ENCODE data around the gene S100A1. TPM values are rescaled to one million over a fixed set of nuclear protein-coding genes. Genes with fewer than 3 reads are reported as not detected.

S100A1 gene
- total RNA-seq, 1 donor from 2014 or later, result 1.2 TPM

DNA sequence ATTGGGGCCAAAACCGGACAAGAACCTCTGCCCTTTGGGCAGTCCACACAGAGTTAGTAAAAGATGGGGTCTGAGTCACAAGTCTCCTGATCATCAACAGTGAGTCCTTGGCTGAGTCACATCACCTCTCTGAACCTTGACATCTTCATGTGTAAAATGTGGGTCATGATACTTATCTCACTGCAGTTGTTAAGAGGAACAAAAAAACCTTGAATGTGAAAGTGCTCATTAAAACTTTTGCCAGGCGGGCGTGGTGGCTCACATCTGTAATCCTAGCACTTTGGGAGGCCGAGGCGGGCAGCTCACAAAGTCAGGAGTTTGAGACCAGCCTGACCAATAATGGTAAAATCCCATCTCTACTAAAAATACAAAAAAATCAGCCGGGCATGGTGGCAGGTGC, 31.0 kb upstream of the S100A1 start:
- peaks cover 4% of the 10 kb centered on the region for H3K36me3 Mint-ChIP-seq (ENCODE audit: low read depth)
- H3K27ac Mint-ChIP-seq (ENCODE audit: unreplicated experiment), result no peak overlapping the region
- peaks cover 3% of the 10 kb centered on the region for H3K4me1 Mint-ChIP-seq (ENCODE audit: low read depth)
- no peak for DNase-seq (ENCODE audit: low spot score)
- TF ChIP-seq CTCF (IDR thresholded peaks at IDR 0.05), result no peak
- no peaks in the 10 kb centered on the region for H3K9me3 Mint-ChIP-seq (ENCODE audit: low read depth)
- H3K27me3 Mint-ChIP-seq (ENCODE audit: low read depth), result no peaks in the 10 kb centered on the region
- no peak overlapping the region for H3K4me3 Mint-ChIP-seq (ENCODE audit: unreplicated experiment)

DNA sequence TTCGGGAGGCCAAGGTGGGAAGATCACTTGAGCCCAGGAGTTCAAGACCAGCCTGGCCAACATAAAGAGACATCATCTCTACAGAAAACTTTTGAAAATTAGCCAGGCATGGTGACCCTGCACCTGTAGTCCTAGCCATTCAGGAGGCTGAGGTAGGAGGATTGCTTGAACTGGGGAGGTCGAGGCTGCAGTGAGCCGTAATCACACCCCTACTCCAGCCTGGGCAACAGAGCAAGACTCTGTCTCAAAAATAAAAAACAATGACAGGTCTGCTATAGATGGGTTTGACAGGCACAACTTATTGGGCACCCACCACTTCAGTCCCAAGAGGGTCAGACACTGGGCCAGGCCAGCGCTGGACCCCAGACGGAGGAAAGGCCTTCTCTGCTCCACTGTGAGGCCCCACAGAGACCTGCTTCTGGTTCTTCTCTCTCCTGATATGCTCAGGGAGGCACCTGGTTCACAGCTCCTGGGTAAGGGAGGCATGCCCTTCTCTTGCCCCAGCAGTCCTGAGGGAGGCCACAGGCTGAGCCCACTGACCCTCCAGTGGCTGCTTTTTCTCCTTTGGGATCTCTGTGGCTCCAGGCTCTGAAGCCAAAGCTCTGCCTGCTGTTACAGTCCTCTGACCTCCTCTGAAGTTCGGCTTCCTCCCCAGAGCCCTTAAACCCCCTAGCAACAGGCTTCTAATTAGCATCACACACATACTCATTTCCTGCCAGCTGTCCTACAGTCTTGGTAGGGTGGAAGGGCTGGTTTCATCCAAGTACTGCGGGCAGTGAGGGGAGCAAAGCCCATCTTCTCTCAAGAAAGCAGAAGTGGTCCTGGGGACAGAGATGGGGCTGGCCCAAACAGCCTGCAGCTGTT, 29.7 kb upstream of the S100A1 start:
- peaks cover 3% of the 10 kb centered on the region for H3K4me1 Mint-ChIP-seq (ENCODE audit: low read depth)
- DNase-seq (ENCODE audit: low spot score), result no peak
- no peaks in the 10 kb centered on the region for H3K9me3 Mint-ChIP-seq (ENCODE audit: low read depth)
- no peak overlapping the region for H3K27ac Mint-ChIP-seq (ENCODE audit: unreplicated experiment)
- H3K27me3 Mint-ChIP-seq (ENCODE audit: low read depth), result no peaks in the 10 kb centered on the region
- TF ChIP-seq CTCF (IDR thresholded peaks at IDR 0.05), result no peak
- no peak overlapping the region for H3K4me3 Mint-ChIP-seq (ENCODE audit: unreplicated experiment)
- peaks cover 4% of the 10 kb centered on the region for H3K36me3 Mint-ChIP-seq (ENCODE audit: low read depth)

GRCh38 chr1:153599847-153600246, 28.4 kb upstream of the S100A1 start:
- DNase-seq (ENCODE audit: low spot score), result no peak
- Mint-ChIP-seq H3K36me3 (ENCODE audit: low read depth) (peaks cover 4% of the 10 kb centered on the region), H3K4me3 (ENCODE audit: unreplicated experiment) (no peak overlapping the region), H3K27ac (ENCODE audit: unreplicated experiment) (no peak overlapping the region), H3K4me1 (ENCODE audit: low read depth) (peaks cover 3% of the 10 kb centered on the region), H3K27me3 (ENCODE audit: low read depth) (no peaks in the 10 kb centered on the region), H3K9me3 (ENCODE audit: low read depth) (no peaks in the 10 kb centered on the region)
- TF ChIP-seq CTCF (IDR thresholded peaks at IDR 0.05), result no peak

GRCh38 chr1:153602749-153603148, 25.5 kb upstream of the S100A1 start:
- Mint-ChIP-seq H3K4me3 (ENCODE audit: unreplicated experiment) (no peak overlapping the region), H3K4me1 (ENCODE audit: low read depth) (peaks cover 5% of the 10 kb centered on the region), H3K27ac (ENCODE audit: unreplicated experiment) (no peak overlapping the region), H3K9me3 (ENCODE audit: low read depth) (no peaks in the 10 kb centered on the region), H3K36me3 (ENCODE audit: low read depth) (peaks cover 10% of the 10 kb centered on the region), H3K27me3 (ENCODE audit: low read depth) (no peaks in the 10 kb centered on the region)
- no peak for DNase-seq (ENCODE audit: low spot score)
- TF ChIP-seq CTCF (IDR thresholded peaks at IDR 0.05), result no peak

- no peak for TF ChIP-seq CTCF (IDR thresholded peaks at IDR 0.05)
- Mint-ChIP-seq H3K27ac (ENCODE audit: unreplicated experiment) (no peak overlapping the region), H3K4me1 (ENCODE audit: low read depth) (peaks cover 36% of the 10 kb centered on the region), H3K4me3 (ENCODE audit: unreplicated experiment) (no peak overlapping the region), H3K9me3 (ENCODE audit: low read depth) (no peaks in the 10 kb centered on the region), H3K27me3 (ENCODE audit: low read depth) (no peaks in the 10 kb centered on the region), H3K36me3 (ENCODE audit: low read depth) (peaks cover 8% of the 10 kb centered on the region)
- no peak for DNase-seq (ENCODE audit: low spot score)
These were observed 22.0 kb upstream of the S100A1 start for GRCh38 chr1:153606194-153606593.
